OCI-LY1 (cell line): Measurements from ENCODE around the gene PTPRN2.

Experiments used
- H2AFZ ChIP-seq: fragments of 200-600 bp; sonication (generic), shearing (Covaris generic); 2 replicates; pipeline ENCODE4 v1.6.0; 2014; ENCODE audit warnings: antibody characterized with exemption, mild to moderate bottlenecking, low read length
- H3F3A ChIP-seq: fragments of 200-600 bp; sonication (generic), shearing (Covaris generic); 2 replicates; pipeline ENCODE4 v1.6.0; 2014; ENCODE audit warnings: mild to moderate bottlenecking, antibody characterized with exemption, low read length, moderate library complexity; ENCODE audit not compliant: insufficient read depth
- H3K27ac ChIP-seq: fragments of 200-600 bp; sonication (generic); 2 replicates; pipeline ENCODE4 v1.5.1; 2014; ENCODE audit warnings: low read length, mixed run types, mild to moderate bottlenecking, low read depth; ENCODE audit not compliant: poor library complexity, severe bottlenecking
- H3K27me3 ChIP-seq: fragments of 200-600 bp; sonication (generic); 2 replicates; pipeline ENCODE4 v1.6.0; 2014; ENCODE audit warnings: antibody characterized with exemption, mild to moderate bottlenecking, low read length, moderate library complexity; ENCODE audit not compliant: insufficient read depth
- H3K36me3 ChIP-seq: fragments of 200-600 bp; sonication (generic); 2 replicates; pipeline ENCODE4 v1.6.1; 2014; ENCODE audit warnings: mild to moderate bottlenecking, antibody characterized with exemption, low read length, moderate library complexity, mixed read lengths; ENCODE audit not compliant: insufficient read depth
- H3K4me1 ChIP-seq: fragments of 200-600 bp; sonication (generic); 2 replicates; pipeline ENCODE4 v1.5.1; 2014; ENCODE audit warnings: mild to moderate bottlenecking, low read length, moderate library complexity; ENCODE audit not compliant: insufficient read depth, severe bottlenecking
- H3K4me2 ChIP-seq: fragments of 200-600 bp; sonication (generic), shearing (Covaris generic); 2 replicates; pipeline ENCODE4 v1.6.1; 2014; ENCODE audit warnings: low read length
- H3K4me3 ChIP-seq: fragments of 200-600 bp; sonication (generic); 2 replicates; pipeline ENCODE4 v1.5.1; 2014; ENCODE audit warnings: low read length, low read depth, mild to moderate bottlenecking, mixed read lengths; ENCODE audit not compliant: poor library complexity, severe bottlenecking
- H3K79me2 ChIP-seq: fragments of 200-600 bp; shearing (Covaris generic); 2 replicates; pipeline ENCODE4 v1.6.1; 2016; ENCODE audit warnings: mixed run types, low read length, mixed read lengths; ENCODE audit not compliant: insufficient read depth
- H3K9ac ChIP-seq: fragments of 200-600 bp; sonication (generic), shearing (Covaris generic); 2 replicates; pipeline ENCODE4 v1.6.1; 2014; ENCODE audit warnings: mild to moderate bottlenecking, low read length, mixed read lengths
- H3K9me2 ChIP-seq: fragments of 200-600 bp; sonication (generic), shearing (Covaris generic); 2 replicates; pipeline ENCODE4 v1.6.1; 2014; ENCODE audit warnings: low read depth, mild to moderate bottlenecking, low read length, mixed read lengths
- H3K9me3 ChIP-seq: fragments of 200-600 bp; shearing (Covaris generic); 2 replicates; pipeline ENCODE4 v1.6.1; 2014; ENCODE audit warnings: low read length, mixed read lengths
- H4K20me1 ChIP-seq: fragments of 200-600 bp; sonication (generic), shearing (Covaris generic); 2 replicates; pipeline ENCODE4 v1.6.0; 2016; ENCODE audit warnings: mild to moderate bottlenecking, low read length; ENCODE audit not compliant: insufficient read depth
- EZH2 ChIP-seq: fragments of 200-600 bp; sonication (generic), shearing (Covaris generic); IDR thresholded peaks from 2 replicates; pipeline ENCODE4 v1.8.0; 2017; ENCODE audit warnings: borderline replicate concordance, mixed run types, mild to moderate bottlenecking, antibody characterized with exemption, low read length, moderate library complexity, mixed read lengths
- TF ChIP-seq, protein P1 (sequence below): fragments of 200-600 bp; sonication (generic), shearing (Covaris generic); IDR thresholded peaks from 2 replicates; pipeline ENCODE4 v1.5.1; 2017; ENCODE audit warnings: mild to moderate bottlenecking, antibody characterized with exemption, low read length, moderate library complexity, mixed read lengths

PTPRN2 gene

DNA sequence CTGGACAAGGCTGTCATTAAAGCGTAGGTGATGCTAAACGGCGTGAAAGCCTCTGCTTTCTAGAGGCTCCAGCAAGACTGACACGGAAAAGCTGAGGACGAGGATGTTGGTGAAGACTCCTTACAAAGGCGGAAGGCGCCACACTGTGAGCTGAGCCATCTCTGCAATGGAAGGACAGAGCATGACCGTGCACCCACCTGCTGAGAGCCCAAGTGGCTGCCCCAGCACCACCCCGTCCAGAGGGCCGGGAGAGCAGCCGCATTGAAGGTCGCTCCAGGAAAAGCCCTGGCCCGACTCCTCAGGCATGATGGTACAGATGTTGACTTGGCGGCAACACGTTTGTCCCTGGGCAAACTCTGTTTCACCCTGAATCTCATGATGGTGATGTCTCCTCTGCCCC is 758.1 kb downstream of the PTPRN2 start:
- H3K9me2 ChIP-seq: no peaks in the 10 kb centered on the region
- TF ChIP-seq, protein P1, sequence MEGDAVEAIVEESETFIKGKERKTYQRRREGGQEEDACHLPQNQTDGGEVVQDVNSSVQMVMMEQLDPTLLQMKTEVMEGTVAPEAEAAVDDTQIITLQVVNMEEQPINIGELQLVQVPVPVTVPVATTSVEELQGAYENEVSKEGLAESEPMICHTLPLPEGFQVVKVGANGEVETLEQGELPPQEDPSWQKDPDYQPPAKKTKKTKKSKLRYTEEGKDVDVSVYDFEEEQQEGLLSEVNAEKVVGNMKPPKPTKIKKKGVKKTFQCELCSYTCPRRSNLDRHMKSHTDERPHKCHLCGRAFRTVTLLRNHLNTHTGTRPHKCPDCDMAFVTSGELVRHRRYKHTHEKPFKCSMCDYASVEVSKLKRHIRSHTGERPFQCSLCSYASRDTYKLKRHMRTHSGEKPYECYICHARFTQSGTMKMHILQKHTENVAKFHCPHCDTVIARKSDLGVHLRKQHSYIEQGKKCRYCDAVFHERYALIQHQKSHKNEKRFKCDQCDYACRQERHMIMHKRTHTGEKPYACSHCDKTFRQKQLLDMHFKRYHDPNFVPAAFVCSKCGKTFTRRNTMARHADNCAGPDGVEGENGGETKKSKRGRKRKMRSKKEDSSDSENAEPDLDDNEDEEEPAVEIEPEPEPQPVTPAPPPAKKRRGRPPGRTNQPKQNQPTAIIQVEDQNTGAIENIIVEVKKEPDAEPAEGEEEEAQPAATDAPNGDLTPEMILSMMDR: no peak
- TF ChIP-seq EZH2: no peak
- H3K27me3 ChIP-seq: no peaks in the 10 kb centered on the region; the same call in 1 of the 2 replicates

DNA sequence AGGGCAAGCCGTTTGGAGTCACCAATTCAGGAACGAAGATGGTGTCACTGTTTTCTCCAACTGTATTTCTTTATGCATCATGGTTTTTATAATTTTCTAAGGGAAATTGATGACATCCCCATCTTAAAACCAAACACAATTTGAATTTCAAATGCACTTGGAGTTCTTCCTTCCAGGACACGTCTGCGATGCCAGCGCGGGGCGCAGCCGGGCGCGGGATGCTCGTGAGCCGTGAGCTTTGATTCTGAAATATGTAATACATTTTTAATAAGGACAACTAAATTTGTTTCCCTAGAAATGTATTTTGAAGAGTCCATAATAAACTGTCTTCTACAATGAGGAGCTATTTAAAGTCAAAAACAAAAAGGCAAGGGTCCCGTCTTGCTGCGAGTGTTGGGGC is 758.7 kb downstream of the PTPRN2 start:
- Histone ChIP-seq H3K36me3 (no peaks in the 10 kb centered on the region), H3F3A (no peaks in the 10 kb centered on the region), H2AFZ (no peak overlapping the region), H3K4me1 (no peaks in the 10 kb centered on the region), H3K27ac (no peak overlapping the region), H3K9ac (no peak overlapping the region), H3K79me2 (no peaks in the 10 kb centered on the region), H3K4me3 (no peak overlapping the region), H3K27me3 (no peaks in the 10 kb centered on the region; the same call in 1 of the 2 replicates), H3K4me2 (no peak overlapping the region), H3K9me3 (no peaks in the 10 kb centered on the region), H4K20me1 (no peaks in the 10 kb centered on the region), H3K9me2 (no peaks in the 10 kb centered on the region)
- TF ChIP-seq, protein P1: no peak
- TF ChIP-seq EZH2: no peak

More for the DNA sequence above, 758.1 kb downstream of the PTPRN2 start:
- Histone ChIP-seq H3K9ac (no peak overlapping the region), H3K27ac (no peak overlapping the region), H4K20me1 (no peaks in the 10 kb centered on the region), H3K4me2 (no peak overlapping the region), H3K79me2 (no peaks in the 10 kb centered on the region), H3K36me3 (no peaks in the 10 kb centered on the region), H3K4me3 (no peak overlapping the region), H3K9me3 (no peaks in the 10 kb centered on the region), H3K4me1 (no peaks in the 10 kb centered on the region), H3F3A (no peaks in the 10 kb centered on the region), H2AFZ (no peak overlapping the region)

- Histone ChIP-seq H3K4me1 (no peaks in the 10 kb centered on the region), H3K27me3 (no peaks in the 10 kb centered on the region; the same call in 1 of the 2 replicates), H4K20me1 (no peaks in the 10 kb centered on the region), H3K27ac (no peak overlapping the region), H3K4me3 (no peak overlapping the region), H3K79me2 (no peaks in the 10 kb centered on the region), H3K9ac (no peak overlapping the region), H3K9me2 (no peaks in the 10 kb centered on the region), H3F3A (no peaks in the 10 kb centered on the region), H3K36me3 (no peaks in the 10 kb centered on the region), H3K4me2 (no peak overlapping the region), H2AFZ (no peak overlapping the region), H3K9me3 (no peaks in the 10 kb centered on the region)
- TF ChIP-seq, protein P1: no peak
- TF ChIP-seq EZH2: no peak
Measured at GRCh38 chr7:157828190-157828589, 759.4 kb downstream of the PTPRN2 start.
